SU-DHL-6 (cell line): Measurements from ENCODE around the gene EMC1.
"Not testable (repeated sequence)": the region's sequence is repeated elsewhere in the genome, so short reads cannot be mapped to it uniquely, and the experiment has no call there.

ENCODE experiments used
- H2AFZ ChIP-seq: fragments of 200-600 bp; sonication (generic); 2 replicates; pipeline ENCODE4 v1.6.1; 2014; ENCODE audit warnings: low read depth, mild to moderate bottlenecking, moderate library complexity, mixed read lengths, antibody characterized with exemption, low read length; ENCODE audit not compliant: severe bottlenecking
- H3F3A ChIP-seq: fragments of 200-600 bp; shearing (Covaris generic); 2 replicates; pipeline ENCODE4 v1.6.0; 2016; ENCODE audit warnings: antibody characterized with exemption, mild to moderate bottlenecking; ENCODE audit not compliant: insufficient read depth
- H3K27ac ChIP-seq: fragments of 200-600 bp; sonication (generic); 2 replicates; pipeline ENCODE4 v1.5.1; 2016; ENCODE audit warnings: low read depth, mild to moderate bottlenecking, low read length, moderate library complexity, mixed read lengths
- H3K27me3 ChIP-seq: fragments of 200-600 bp; sonication (generic), shearing (Covaris generic); 2 replicates; pipeline ENCODE4 v1.6.0; 2014; ENCODE audit warnings: mild to moderate bottlenecking, low read length
- H3K36me3 ChIP-seq: fragments of 200-600 bp; sonication (generic); 2 replicates; pipeline ENCODE4 v1.6.1; 2014; ENCODE audit warnings: mild to moderate bottlenecking, low read length, mixed read lengths
- H3K4me2 ChIP-seq: fragments of 300-600, 200-600 bp; shearing (Covaris generic), sonication (generic); 2 replicates; pipeline ENCODE4 v1.6.0; 2014; ENCODE audit warnings: low read length, low read depth, mild to moderate bottlenecking; ENCODE audit not compliant: poor library complexity, severe bottlenecking
- H3K4me3 ChIP-seq: fragments of 200-600 bp; sonication (generic); 2 replicates; pipeline ENCODE4 v1.5.1; 2014; ENCODE audit warnings: antibody characterized with exemption, low read length, mild to moderate bottlenecking, mixed read lengths; ENCODE audit not compliant: insufficient read depth, poor library complexity, severe bottlenecking
- H3K79me2 ChIP-seq: fragments of 200-600 bp; sonication (generic); 2 replicates; pipeline ENCODE4 v1.6.1; 2014; ENCODE audit warnings: mild to moderate bottlenecking, low read length, moderate library complexity; ENCODE audit not compliant: insufficient read depth
- H3K9ac ChIP-seq: fragments of 200-600 bp; sonication (generic); 2 replicates; pipeline ENCODE4 v1.7.0; 2014; ENCODE audit warnings: mild to moderate bottlenecking, low read length
- H3K9me2 ChIP-seq: fragments of 200-600 bp; sonication (generic); replicated peaks from 2 replicates; pipeline ENCODE4 v1.6.1; 2014; ENCODE audit warnings: low read length; ENCODE audit not compliant: insufficient read depth
- H3K9me3 ChIP-seq: fragments of 200-600 bp; sonication (generic); 2 replicates; pipeline ENCODE4 v1.6.1; 2014; ENCODE audit warnings: low read length, mixed read lengths; ENCODE audit not compliant: insufficient read depth
- H4K20me1 ChIP-seq: fragments of 200-600 bp; sonication (generic); 2 replicates; pipeline ENCODE4 v1.6.1; 2014; ENCODE audit warnings: low read depth, mild to moderate bottlenecking, antibody characterized with exemption, low read length, moderate library complexity, mixed read lengths
- EZH2phosphoT487 ChIP-seq: fragments of 200-600 bp; sonication (generic), shearing (Covaris generic); conservative IDR thresholded peaks from 2 replicates; pipeline ENCODE4 v1.6.1; 2018; ENCODE audit warnings: mild to moderate bottlenecking, antibody characterized with exemption, low read length, moderate library complexity, mixed read lengths
- TF ChIP-seq, protein P1 (sequence below): fragments of 200-600 bp; sonication (generic); IDR thresholded peaks from one replicate; pipeline ENCODE4 v1.5.1; 2017; ENCODE audit warnings: antibody characterized with exemption, mild to moderate bottlenecking, low read length, moderate library complexity; ENCODE audit not compliant: insufficient read depth, poor library complexity, severe bottlenecking

EMC1 gene

DNA sequence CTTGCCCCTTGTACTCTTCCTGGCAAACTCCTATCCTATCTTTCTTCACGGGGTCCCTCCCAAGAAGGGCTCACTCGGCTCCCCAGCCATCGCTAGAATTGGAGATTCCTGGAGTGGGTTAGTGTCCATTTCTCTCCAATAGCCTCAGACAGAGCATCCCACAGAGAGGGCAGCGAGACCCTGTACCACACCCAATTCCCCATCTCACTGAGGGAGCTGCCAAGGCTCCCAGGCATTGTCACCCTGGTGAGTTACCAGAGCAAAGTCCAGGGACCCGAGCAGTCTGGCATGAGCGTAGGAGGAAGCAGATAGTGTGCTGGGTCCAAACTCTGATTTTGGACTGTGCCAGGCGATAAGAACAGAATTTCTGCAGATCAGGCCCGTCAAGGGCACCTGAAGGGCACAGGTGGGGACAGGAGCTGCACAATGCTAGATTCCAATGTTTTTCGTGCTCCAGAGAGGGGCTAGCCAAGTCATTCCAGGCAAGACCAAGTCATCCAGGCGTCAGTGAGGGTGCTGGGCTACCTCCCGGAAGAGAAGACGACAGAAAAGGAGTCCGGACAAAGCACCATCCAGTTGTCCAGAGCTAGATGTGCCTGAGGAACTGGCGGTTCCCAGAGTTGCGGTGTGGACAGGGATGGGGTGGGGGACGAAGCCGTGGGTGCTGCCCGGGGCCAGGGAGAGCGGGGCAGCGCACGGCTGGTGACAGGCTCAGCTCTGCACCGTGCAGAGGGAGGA, 22.0 kb upstream of the EMC1 start:
- no peaks in the 10 kb centered on the region for H3K9me3 ChIP-seq
- H4K20me1 ChIP-seq, result no peaks in the 10 kb centered on the region
- no peak overlapping the region for H3K27ac ChIP-seq
- no peak overlapping the region for H3K9ac ChIP-seq
- H3K79me2 ChIP-seq, result no peaks in the 10 kb centered on the region
- H3K36me3 ChIP-seq, result no peaks in the 10 kb centered on the region
- no peak overlapping the region for H3K4me3 ChIP-seq
- H3K9me2 ChIP-seq, result no peaks in the 10 kb centered on the region
- no peaks in the 10 kb centered on the region for H3F3A ChIP-seq
- H3K4me2 ChIP-seq, result no peak overlapping the region
- no peak overlapping the region for H2AFZ ChIP-seq
- TF ChIP-seq, protein P1, sequence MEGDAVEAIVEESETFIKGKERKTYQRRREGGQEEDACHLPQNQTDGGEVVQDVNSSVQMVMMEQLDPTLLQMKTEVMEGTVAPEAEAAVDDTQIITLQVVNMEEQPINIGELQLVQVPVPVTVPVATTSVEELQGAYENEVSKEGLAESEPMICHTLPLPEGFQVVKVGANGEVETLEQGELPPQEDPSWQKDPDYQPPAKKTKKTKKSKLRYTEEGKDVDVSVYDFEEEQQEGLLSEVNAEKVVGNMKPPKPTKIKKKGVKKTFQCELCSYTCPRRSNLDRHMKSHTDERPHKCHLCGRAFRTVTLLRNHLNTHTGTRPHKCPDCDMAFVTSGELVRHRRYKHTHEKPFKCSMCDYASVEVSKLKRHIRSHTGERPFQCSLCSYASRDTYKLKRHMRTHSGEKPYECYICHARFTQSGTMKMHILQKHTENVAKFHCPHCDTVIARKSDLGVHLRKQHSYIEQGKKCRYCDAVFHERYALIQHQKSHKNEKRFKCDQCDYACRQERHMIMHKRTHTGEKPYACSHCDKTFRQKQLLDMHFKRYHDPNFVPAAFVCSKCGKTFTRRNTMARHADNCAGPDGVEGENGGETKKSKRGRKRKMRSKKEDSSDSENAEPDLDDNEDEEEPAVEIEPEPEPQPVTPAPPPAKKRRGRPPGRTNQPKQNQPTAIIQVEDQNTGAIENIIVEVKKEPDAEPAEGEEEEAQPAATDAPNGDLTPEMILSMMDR, result no peak
- TF ChIP-seq EZH2phosphoT487, result no peak
- H3K27me3 ChIP-seq, result no peaks in the 10 kb centered on the region

DNA sequence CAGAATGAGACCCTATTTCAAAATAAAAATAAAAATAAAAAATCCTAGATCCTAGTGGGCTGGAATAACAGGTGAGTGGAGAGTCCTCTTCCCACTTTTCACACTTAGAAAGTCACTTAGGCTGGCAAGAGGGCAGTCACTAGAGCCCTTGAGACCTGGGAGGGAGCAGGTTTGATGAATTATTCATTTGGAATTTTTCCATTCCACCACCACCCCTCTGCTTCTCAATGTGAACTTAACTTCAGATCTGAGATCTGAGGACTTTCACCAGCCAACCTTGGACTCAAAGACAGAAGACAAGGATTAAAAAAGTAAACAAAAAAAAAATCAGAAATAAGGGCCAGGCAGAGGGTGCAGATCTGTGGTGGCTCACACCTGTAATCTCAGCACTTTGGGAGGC, 20.7 kb upstream of the EMC1 start:
- Histone ChIP-seq H3F3A (no peaks in the 10 kb centered on the region), H3K79me2 (no peaks in the 10 kb centered on the region), H3K27ac (no peak overlapping the region), H3K9me3 (no peaks in the 10 kb centered on the region), H3K4me3 (no peak overlapping the region), H3K27me3 (no peaks in the 10 kb centered on the region), H2AFZ (no peak overlapping the region), H3K9ac (no peak overlapping the region), H4K20me1 (no peaks in the 10 kb centered on the region), H3K36me3 (no peaks in the 10 kb centered on the region), H3K9me2 (no peaks in the 10 kb centered on the region), H3K4me2 (no peak overlapping the region)
- TF ChIP-seq, protein P1, result no peak
- TF ChIP-seq EZH2phosphoT487, result no peak

DNA sequence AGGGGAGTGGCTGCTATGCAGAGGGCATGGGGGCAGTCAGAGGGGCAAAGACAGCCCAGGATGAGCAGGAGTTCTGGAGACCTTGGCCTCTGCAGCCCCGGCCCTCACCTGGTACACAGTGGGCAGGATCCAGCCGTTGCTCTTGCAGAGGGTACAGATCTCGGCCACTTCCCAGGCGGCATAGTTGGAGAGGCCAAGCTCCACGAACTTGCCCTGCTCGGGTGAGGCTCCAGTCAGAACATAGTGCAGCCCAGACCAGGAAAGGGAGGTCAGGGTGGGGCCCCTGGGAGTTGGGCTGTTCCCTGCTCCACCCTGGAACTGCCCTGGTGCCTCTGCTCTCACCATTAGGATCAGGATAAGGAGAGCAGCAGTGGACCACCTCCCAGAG, 19.0 kb upstream of the EMC1 start:
- H3K36me3 ChIP-seq, H3K79me2 ChIP-seq, H4K20me1 ChIP-seq, H3K9me3 ChIP-seq, H3K27me3 ChIP-seq, H3K4me2 ChIP-seq, H2AFZ ChIP-seq, H3K9me2 ChIP-seq, H3K4me3 ChIP-seq, H3K9ac ChIP-seq, H3K27ac ChIP-seq, H3F3A ChIP-seq: not testable (repeated sequence)

DNA sequence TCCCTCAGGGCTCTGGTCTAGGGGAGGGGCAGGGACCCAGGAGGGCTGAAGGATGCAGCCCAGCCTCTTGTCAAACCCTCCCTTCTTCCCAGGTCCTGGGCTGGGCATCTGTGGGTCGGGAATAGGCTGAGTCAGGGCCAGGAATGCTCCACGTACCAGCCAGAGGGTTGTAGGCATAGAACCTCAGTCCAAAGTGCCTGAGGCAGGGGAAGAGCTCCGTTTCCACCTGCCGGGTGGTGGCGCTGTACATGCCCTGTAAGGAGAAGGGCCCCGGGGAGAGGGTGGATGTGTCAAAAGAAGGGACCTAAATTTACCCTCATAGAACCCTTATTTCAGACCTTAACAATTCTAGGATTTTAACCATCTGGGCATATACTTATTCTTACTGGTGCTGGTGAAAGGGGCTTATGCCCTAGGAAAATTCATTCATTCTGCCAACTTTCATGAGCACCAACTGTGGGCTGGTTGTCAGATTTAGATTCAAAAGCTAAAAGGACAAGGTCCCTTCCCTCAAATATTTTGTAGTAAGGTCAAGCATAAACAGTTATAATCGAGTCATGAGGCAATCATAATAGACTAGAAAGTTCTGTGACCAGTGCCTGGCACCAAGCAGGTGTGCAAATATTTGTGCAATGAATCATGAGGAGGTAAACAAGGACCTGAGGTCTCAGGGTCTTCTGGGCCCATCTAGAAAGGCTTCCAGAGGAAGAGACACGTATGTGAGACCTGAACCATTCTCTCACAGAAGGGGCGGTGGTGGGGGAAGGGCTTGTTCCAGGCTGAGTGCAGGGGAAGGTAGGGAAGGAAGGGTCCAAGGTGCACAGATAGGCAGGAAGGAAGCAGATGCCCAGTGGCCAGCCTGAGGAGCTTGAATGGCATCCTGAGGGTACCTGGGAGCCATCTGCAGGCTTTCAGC, 18.4 kb upstream of the EMC1 start:
- H3K4me3 ChIP-seq, H2AFZ ChIP-seq, H3K27me3 ChIP-seq, H3K27ac ChIP-seq, H3K9me2 ChIP-seq, H3K79me2 ChIP-seq, H4K20me1 ChIP-seq, H3K36me3 ChIP-seq, H3K9me3 ChIP-seq, H3K4me2 ChIP-seq, H3F3A ChIP-seq, H3K9ac ChIP-seq: not testable (repeated sequence)
